Tibial artery (tissue), 4 donors: Measurements from ENCODE around the gene RAB1A.
A peak's percentile ranks its signal among the peaks of the same experiment; 100 is the strongest.

Experiments used
- DNase-seq, 2 donors: peaks; one replicate each; pipeline ENCODE4 v3.0.0-alpha.2; 2019
- H3K27ac ChIP-seq, 2 donors: fragments of 200-600 bp; sonication (generic) in 1 of 2; 1 replicate in 1 of 2; 2 replicates in 1 of 2; pipeline ENCODE4 v1.5.1; 2018 to 2019; ENCODE audit warnings: mild to moderate bottlenecking in 1 of 2
- H3K27me3 ChIP-seq, 2 donors: fragments of 200-600 bp; sonication (generic) in 1 of 2; one replicate each; pipeline versions ENCODE4 v1.5.1 to v1.6.0; 2016 to 2019
- H3K36me3 ChIP-seq, 3 donors: fragments of 200-600 bp; sonication (generic) in 2 of 3; one replicate each; pipeline ENCODE4 v1.5.1; 2016 to 2019; ENCODE audit warnings: mild to moderate bottlenecking in 2 of 3
- H3K4me1 ChIP-seq, 4 donors: fragments of 200-600 bp; sonication (generic) in 2 of 4; 1 replicate in 3 of 4; 2 replicates in 1 of 4; pipeline ENCODE4 v1.5.1; 2016 to 2019
- H3K4me3 ChIP-seq, 2 donors: fragments of 200-600 bp; sonication (generic) in 1 of 2; 1 replicate in 1 of 2; 2 replicates in 1 of 2; pipeline ENCODE4 v1.5.1; 2018 to 2019; ENCODE audit warnings: mild to moderate bottlenecking in 2 of 2
- H3K9me3 ChIP-seq, 3 donors: fragments of 200-600 bp; sonication (generic) in 1 of 3; one replicate each; pipeline ENCODE4 v1.5.1; 2016 to 2019
- CTCF ChIP-seq, 2 experiments: fragments of 200-600 bp in 1 of 2; fragments of 450-650 bp in 1 of 2; IDR thresholded peaks; one replicate each; pipeline ENCODE4 v1.5.1; 2017 to 2019; ENCODE audit warnings: antibody characterized with exemption in 2 of 2, mild to moderate bottlenecking in 1 of 2, moderate library complexity in 1 of 2
- intact Hi-C: fragments of 100-400 bp; cut with DNase I; formaldehyde crosslinking; loops from one replicate; pipeline ENCODE4 v1.15.0; 2023; ENCODE audit warnings: low total_unique reads

The RAB1A gene

GRCh38 chr2:65075176-65075575 lies 54.7 kb downstream of the RAB1A start:
- Histone ChIP-seq H3K4me1 (peaks cover 0 to 40% (median 29%) of the 10 kb centered on the region in 4 donors), H3K4me3 (no peak overlapping the region), H3K36me3 (peaks cover 47 to 78% (median 70%) of the 10 kb centered on the region in 3 donors), H3K9me3 (no peaks in the 10 kb centered on the region), H3K27ac (peak overlapping the region; percentile 45 to 53), H3K27me3 (no peaks in the 10 kb centered on the region)
- intact Hi-C loops: no loop called here
- no peak for TF ChIP-seq CTCF (IDR thresholded peaks at IDR 0.05)
- DNase-seq: no peak

- no peak for TF ChIP-seq CTCF (IDR thresholded peaks at IDR 0.05)
- Histone ChIP-seq H3K4me3 (no peak overlapping the region), H3K27me3 (no peaks in the 10 kb centered on the region), H3K4me1 (peaks cover 0 to 52% (median 39%) of the 10 kb centered on the region in 4 donors), H3K27ac (no peak overlapping the region), H3K9me3 (no peaks in the 10 kb centered on the region), H3K36me3 (peaks cover 37 to 74% (median 65%) of the 10 kb centered on the region in 3 donors)
- intact Hi-C loops: no loop called here
- DNase-seq: no peak
These were observed 55.9 kb downstream of the RAB1A start for GRCh38 chr2:65073879-65074565.

DNA sequence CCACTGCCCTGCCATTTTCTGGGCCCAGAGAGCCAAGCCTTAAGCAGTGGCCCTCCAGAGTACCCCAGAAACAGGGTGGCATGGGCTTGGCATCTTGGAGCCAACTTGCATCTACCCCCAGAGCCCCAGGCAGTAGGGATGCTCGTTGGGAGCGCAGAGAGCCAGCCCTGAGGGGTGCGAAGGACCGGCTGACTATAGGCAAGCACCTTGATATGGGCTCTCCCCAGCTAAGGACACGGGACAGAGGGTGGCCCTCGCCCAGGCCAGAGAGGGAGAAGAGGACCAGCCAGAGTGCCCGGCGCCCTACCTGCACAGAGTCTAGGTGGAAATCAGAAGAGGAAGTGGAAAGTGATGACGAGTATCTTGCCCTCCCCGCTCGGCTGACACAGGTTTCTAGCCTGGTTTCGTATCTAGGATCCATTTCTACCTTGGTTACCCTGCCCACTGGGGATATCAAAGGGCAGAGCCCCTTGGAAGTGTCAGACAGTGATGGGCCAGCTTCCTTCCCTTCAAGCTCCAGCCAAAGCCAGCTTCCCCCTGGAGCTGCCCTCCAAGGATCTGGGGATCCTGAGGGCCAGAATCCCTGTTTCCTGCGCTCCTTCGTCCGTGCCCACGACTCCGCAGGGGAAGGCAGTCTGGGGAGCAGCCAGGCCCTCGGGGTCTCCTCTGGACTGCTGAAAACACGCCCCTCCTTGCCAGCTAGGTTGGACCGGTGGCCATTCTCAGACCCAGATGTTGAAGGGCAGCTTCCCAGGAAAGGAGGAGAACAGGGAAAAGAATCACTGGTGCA lies 57.5 kb downstream of the RAB1A start:
- intact Hi-C loops: no loop called here
- no peak overlapping the region for H3K27ac ChIP-seq
- no peak for TF ChIP-seq CTCF (IDR thresholded peaks at IDR 0.05)
- peaks cover 32 to 60% (median 55%) of the 10 kb centered on the region in 3 donors for H3K36me3 ChIP-seq
- H3K4me3 ChIP-seq: no peak overlapping the region
- no peaks in the 10 kb centered on the region for H3K27me3 ChIP-seq
- H3K9me3 ChIP-seq: no peaks in the 10 kb centered on the region
- peaks cover 0 to 66% (median 52%) of the 10 kb centered on the region in 4 donors for H3K4me1 ChIP-seq
- DNase-seq: no peak

DNA sequence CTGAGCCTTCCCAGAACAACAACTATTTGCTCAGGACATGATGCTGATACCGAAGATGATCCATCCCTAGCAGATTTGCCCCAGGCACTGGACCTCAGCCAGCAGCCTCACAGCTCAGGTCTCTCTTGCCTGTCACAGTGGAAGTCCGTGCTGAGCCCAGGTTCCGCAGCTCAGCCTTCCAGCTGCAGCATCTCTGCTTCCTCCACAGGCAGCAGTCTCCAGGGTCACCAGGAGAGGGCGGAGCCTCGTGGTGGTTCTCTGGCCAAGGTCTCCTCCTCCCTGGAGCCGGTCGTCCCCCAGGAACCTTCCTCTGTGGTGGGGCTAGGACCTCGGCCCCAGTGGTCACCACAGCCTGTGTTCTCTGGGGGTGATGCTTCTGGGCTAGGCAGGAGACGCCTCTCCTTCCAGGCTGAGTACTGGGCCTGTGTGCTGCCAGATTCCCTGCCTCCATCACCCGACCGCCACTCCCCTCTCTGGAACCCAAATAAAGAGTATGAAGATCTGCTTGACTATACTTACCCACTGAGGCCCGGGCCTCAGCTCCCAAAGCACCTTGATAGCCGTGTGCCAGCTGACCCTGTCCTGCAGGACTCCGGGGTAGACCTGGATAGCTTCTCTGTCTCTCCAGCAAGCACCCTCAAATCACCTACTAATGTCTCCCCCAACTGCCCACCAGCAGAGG lies 58.3 kb downstream of the RAB1A start:
- Histone ChIP-seq H3K27ac (peak overlapping the region in 1 of 2 donors; percentile 2), H3K4me3 (no peak overlapping the region), H3K27me3 (no peaks in the 10 kb centered on the region), H3K4me1 (peaks cover 0 to 67% (median 49%) of the 10 kb centered on the region in 4 donors), H3K36me3 (peaks cover 29 to 55% (median 50%) of the 10 kb centered on the region in 3 donors), H3K9me3 (no peaks in the 10 kb centered on the region)
- DNase-seq: no peak
- no peak for TF ChIP-seq CTCF (IDR thresholded peaks at IDR 0.05)
- intact Hi-C loops: no loop called here

GRCh38 chr2:65070856-65071255 lies 59.0 kb downstream of the RAB1A start:
- intact Hi-C loops: no loop called here
- peaks cover 0 to 59% (median 44%) of the 10 kb centered on the region in 4 donors for H3K4me1 ChIP-seq
- H3K9me3 ChIP-seq: no peaks in the 10 kb centered on the region
- peaks cover 29 to 55% (median 50%) of the 10 kb centered on the region in 3 donors for H3K36me3 ChIP-seq
- no peak overlapping the region for H3K27ac ChIP-seq
- no peak overlapping the region for H3K4me3 ChIP-seq
- DNase-seq: no peak
- no peak for TF ChIP-seq CTCF (IDR thresholded peaks at IDR 0.05)
- no peaks in the 10 kb centered on the region for H3K27me3 ChIP-seq
